GM23248 (cell line): ENCODE data around the gene STXBP3.

ENCODE experiments used
- EZH2 ChIP-seq: fragments of 200-600 bp; sonication (generic); IDR thresholded peaks from 2 replicates; pipeline ENCODE4 v1.6.1; 2018; ENCODE audit warnings: antibody characterized with exemption, mild to moderate bottlenecking; ENCODE audit not compliant: insufficient read depth, poor library complexity, severe bottlenecking
- EZH2phosphoT487 ChIP-seq: fragments of 200-600 bp; sonication (generic); IDR thresholded peaks from 2 replicates; pipeline ENCODE4 v1.6.1; 2018; ENCODE audit warnings: antibody characterized with exemption, moderate library complexity, mild to moderate bottlenecking, low read depth; ENCODE audit not compliant: insufficient read depth

DNA sequence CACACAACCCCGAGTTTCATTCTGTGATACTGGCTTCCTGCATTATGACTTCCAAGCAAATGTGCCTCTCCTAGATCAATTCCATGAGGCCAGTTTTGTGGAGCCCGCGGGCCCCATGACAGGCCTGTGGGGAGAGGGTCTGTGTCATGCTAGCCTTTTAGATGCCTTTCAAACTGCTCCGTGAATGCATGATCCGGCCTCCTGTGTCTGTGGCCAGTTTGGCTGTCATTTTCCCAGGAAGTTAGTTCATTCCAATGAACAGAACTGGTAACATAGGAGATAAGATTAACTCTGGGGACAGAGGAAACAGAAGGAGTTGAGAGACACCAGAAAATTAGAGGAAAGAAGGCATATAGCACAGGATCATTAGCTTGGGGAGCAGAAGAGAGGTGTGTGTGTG lies 30.5 kb upstream of the STXBP3 start:
- TF ChIP-seq EZH2 (no peak), EZH2phosphoT487 (no peak)
